ENCODE data around the gene FSTL1.
A peak's percentile ranks its signal among the peaks of the same experiment; 100 is the strongest.

Gene FSTL1

DNA sequence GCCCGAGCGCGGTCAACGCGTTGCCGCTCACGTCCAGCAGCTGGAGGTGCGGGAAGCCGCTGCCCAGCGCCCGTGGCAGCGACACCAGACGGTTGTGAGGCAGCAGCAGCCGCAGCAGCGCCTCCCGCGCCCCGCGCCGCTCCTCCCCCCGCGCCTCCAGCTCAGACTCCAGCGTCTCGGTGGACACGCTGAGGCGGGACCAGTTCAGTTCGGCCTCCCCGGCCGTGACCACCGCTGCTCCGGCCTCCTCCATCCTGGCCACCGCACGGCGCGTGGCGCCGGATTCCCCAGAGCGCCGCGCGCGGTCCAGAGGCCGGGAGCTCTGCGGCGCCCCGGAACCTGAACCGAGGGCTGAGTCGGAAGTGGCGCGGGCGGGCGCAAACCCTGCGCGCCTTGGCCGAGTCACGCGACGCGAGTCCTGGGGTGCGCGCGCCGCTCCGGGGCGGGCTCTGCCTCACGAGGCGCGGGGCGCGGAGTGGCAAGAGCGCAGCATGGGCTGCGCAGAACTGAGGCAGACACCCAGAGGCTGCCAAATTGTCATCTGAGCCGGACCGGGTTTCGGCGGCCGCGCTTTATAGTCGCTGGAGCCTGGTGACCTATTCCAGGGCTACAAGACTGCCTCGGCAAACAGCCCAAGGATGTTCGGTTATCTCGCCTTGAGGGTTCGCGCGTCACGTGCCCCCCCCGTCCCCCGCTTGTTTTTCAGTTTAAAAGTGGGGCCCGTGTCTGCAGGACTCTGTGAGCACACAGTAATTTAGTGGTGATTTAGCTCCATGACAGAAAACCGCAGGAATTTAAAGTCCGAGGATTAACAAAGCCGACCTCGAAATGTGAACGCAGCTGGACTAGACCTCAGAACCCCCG is 101.6 kb downstream of the FSTL1 start, which contains the start of gene LRRC58:
Gene LRRC58 (minus strand): TSS at position 364 of the 864 bp plus-strand sequence. CDS start 111 bp downstream, at position 253.
- peak; percentile 89 to 93 for DNase-seq

DNA sequence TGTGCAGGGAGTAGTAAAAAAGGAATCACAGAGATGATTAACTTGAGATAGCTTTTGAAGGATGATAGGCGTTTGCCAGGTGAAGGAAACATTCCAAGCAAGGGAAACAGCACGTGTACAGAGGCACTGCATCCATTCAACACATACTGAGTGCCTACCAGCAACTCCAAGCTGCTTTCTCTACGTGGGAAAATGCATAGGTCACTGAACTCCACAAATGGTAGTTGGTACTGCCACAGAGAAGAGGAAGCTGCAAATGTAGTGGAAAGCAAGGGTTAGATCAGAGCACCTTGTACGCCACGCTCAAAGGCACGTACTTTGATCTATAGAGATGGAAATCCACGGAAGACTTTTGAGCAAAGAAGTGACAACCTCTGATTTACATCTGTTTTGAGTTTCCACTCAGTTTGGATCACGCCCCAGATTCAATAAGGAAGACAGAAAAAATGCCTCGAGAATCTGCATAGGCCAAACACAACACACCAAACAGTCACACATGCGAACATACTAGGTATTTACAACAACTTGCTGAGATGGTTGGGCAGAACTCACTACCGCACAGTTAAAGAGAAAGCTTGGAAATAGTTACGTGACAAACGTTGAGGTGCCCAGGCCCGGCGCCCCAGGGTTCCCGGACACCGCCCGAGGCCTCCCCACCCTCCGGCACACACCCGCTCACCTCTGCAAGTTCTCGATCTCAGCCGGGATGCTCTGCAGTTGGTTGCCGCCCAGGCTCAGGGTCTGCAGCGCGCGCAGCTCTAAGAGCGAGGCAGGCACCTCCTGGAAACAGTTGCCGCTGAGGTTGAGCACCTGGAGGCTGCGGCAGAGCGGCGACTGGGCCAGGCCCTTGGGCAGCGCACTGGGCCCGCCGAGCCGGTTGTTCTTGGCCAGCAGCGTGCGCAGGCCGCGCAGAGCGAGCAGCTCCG is 102.5 kb downstream of the FSTL1 start:
- peak; percentile 49 to 81 for DNase-seq

DNA sequence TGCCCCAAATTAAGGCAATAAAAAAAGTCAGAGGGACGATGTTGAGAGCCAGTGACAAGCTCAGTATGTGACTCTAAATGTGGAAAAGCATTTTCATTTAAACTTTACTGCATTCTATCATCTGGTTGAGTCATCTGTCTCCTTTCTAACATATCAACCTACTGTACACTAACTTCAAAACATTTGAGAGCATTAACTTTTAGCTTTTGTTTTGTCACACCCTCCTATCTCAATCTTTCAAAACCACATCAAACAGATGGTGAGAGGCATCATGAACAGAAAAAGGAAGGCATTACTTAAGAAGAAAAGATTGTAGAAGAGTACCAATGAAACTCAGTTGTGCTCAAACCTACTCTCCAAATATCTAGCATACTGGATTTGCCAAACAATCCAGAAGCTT is 106.4 kb downstream of the FSTL1 start:
- DNase-seq, result no peak

Data from SHP77 (cell line).